Activated B cell treated with CpG ODN at 0.5 μM for 24 hours (primary cell): ENCODE data around the gene ILDR2. TPM values are rescaled to one million over a fixed set of nuclear protein-coding genes. Genes with fewer than 3 reads are reported as not detected.

Source experiments
- ATAC-seq: fragments of 200-7000 bp; cut with Tn5 transposase; one replicate; pipeline ENCODE4 v1.10.0; 2021; ENCODE audit warnings: low read depth, mild to moderate bottlenecking, moderate library complexity
- CTCF ChIA-PET: fragments of 350-600 bp; sonication (Branson Sonifier 250); formaldehyde crosslinking; loops from one replicate; lab custom pipeline; 2021; ENCODE audit warnings: antibody characterized with exemption; lab: Charles Lee
- POLR2A ChIA-PET: fragments of 350-600 bp; sonication (Branson Sonifier 250); formaldehyde crosslinking; loops from one replicate; lab custom pipeline; 2021; ENCODE audit warnings: antibody characterized with exemption; lab: Charles Lee
- DNase-seq: peaks from one replicate; pipeline ENCODE4 v3.0.0; 2022
- H3K27ac Mint-ChIP-seq: one replicate; pipeline ENCODE4 v1.8.0; 2020; ENCODE audit warnings: mixed read lengths
- H3K27me3 Mint-ChIP-seq: one replicate; pipeline ENCODE4 v1.8.0; 2021; ENCODE audit warnings: mixed read lengths
- H3K36me3 Mint-ChIP-seq: one replicate; pipeline ENCODE4 v1.8.0; 2021; ENCODE audit warnings: low read depth, mixed read lengths
- H3K4me1 Mint-ChIP-seq: one replicate; pipeline ENCODE4 v1.8.0; 2021; ENCODE audit warnings: mixed read lengths
- H3K4me3 Mint-ChIP-seq: one replicate; pipeline ENCODE4 v1.8.0; 2020; ENCODE audit warnings: mild to moderate bottlenecking, mixed read lengths
- H3K9me3 Mint-ChIP-seq: one replicate; pipeline ENCODE4 v1.8.0; 2020; ENCODE audit warnings: mixed read lengths
- CTCF ChIP-seq: fragments of 200-600 bp; IDR thresholded peaks from one replicate; pipeline ENCODE4 v1.8.0; 2022; ENCODE audit warnings: antibody characterized with exemption, mild to moderate bottlenecking
- intact Hi-C: fragments of 100-400 bp; cut with micrococcal nuclease; formaldehyde crosslinking; loops from one replicate; pipeline ENCODE4 v1.15.1; 2024
- total RNA-seq: library from RNA; stranded (reverse); gene quantifications from 2 replicates; pipeline ENCODE4 v1.2.3, GENCODE V29; 2022

Gene ILDR2
- total RNA-seq, 1 donor from 2014 or later: 1.00 TPM

GRCh38 chr1:166956057-166956850, 19.1 kb downstream of the ILDR2 start:
- Mint-ChIP-seq H3K27ac (no peak overlapping the region), H3K4me1 (no peaks in the 10 kb centered on the region), H3K4me3 (no peak overlapping the region), H3K9me3 (no peaks in the 10 kb centered on the region), H3K27me3 (peaks cover 3% of the 10 kb centered on the region), H3K36me3 (no peaks in the 10 kb centered on the region)
- no peak for TF ChIP-seq CTCF
- intact Hi-C loops: no loop called here
- CTCF ChIA-PET: no interaction called here
- POLR2A ChIA-PET: no interaction called here
- DNase-seq: no peak
- no peak for ATAC-seq

GRCh38 chr1:166953491-166953890, 21.8 kb downstream of the ILDR2 start:
- CTCF ChIA-PET: no interaction called here
- Mint-ChIP-seq H3K4me3 (no peak overlapping the region), H3K27me3 (peaks cover 7% of the 10 kb centered on the region), H3K4me1 (no peaks in the 10 kb centered on the region), H3K27ac (no peak overlapping the region), H3K36me3 (no peaks in the 10 kb centered on the region), H3K9me3 (no peaks in the 10 kb centered on the region)
- intact Hi-C loops: no loop called here
- ATAC-seq: no peak
- no peak for TF ChIP-seq CTCF
- DNase-seq: no peak
- POLR2A ChIA-PET: no interaction called here

- peaks cover 7% of the 10 kb centered on the region for H3K4me1 Mint-ChIP-seq
- ChIA-PET CTCF (no interaction called here), POLR2A (no interaction called here)
- no peak overlapping the region for H3K4me3 Mint-ChIP-seq
- ATAC-seq (no peak), DNase-seq (no peak)
- H3K27ac Mint-ChIP-seq: no peak overlapping the region
- H3K27me3 Mint-ChIP-seq: peaks cover 18% of the 10 kb centered on the region
- no peaks in the 10 kb centered on the region for H3K36me3 Mint-ChIP-seq
- TF ChIP-seq CTCF: no peak
- no peaks in the 10 kb centered on the region for H3K9me3 Mint-ChIP-seq
- intact Hi-C loops: no loop called here
These were observed 23.2 kb downstream of the ILDR2 start for GRCh38 chr1:166952002-166952746.

- no peak overlapping the region for H3K27ac Mint-ChIP-seq
- TF ChIP-seq CTCF: no peak
- ATAC-seq: no peak
- H3K36me3 Mint-ChIP-seq: no peaks in the 10 kb centered on the region
- H3K27me3 Mint-ChIP-seq: peaks cover 27% of the 10 kb centered on the region
- H3K9me3 Mint-ChIP-seq: no peaks in the 10 kb centered on the region
- ChIA-PET CTCF (no interaction called here), POLR2A (no interaction called here)
- intact Hi-C loops: no loop called here
- peaks cover 11% of the 10 kb centered on the region for H3K4me1 Mint-ChIP-seq
- H3K4me3 Mint-ChIP-seq: no peak overlapping the region
- DNase-seq: no peak
These were observed 24.3 kb downstream of the ILDR2 start for GRCh38 chr1:166951050-166951449.

GRCh38 chr1:166950156-166950555, 25.2 kb downstream of the ILDR2 start:
- intact Hi-C loops: no loop called here
- TF ChIP-seq CTCF: no peak
- Mint-ChIP-seq H3K27ac (no peak overlapping the region), H3K4me3 (no peak overlapping the region), H3K36me3 (no peaks in the 10 kb centered on the region), H3K4me1 (peaks cover 11% of the 10 kb centered on the region), H3K27me3 (peaks cover 27% of the 10 kb centered on the region), H3K9me3 (no peaks in the 10 kb centered on the region)
- DNase-seq (no peak), ATAC-seq (no peak)
- CTCF ChIA-PET: no interaction called here
- POLR2A ChIA-PET: no interaction called here
